GM12878 (cell line): ENCODE results near the gene CALD1. TPM values are rescaled to one million over a fixed set of nuclear protein-coding genes. Genes with fewer than 3 reads are reported as not detected.

ENCODE experiments used
- CBX3 ChIP-seq: fragments of 200-600 bp; sonication (generic); IDR thresholded peaks from 2 replicates; pipeline ENCODE4 v1.6.1; 2016; ENCODE audit warnings: low read depth, borderline replicate concordance
- CEBPB ChIP-seq, 2 experiments: fragments of 150-350 bp in 1 of 2; IDR thresholded peaks; 2 replicates each; pipeline ENCODE4 v1.6.1; 2012 to 2014; ENCODE audit warnings: low read depth in 2 of 2, low read length in 2 of 2, borderline replicate concordance in 1 of 2, inconsistent platforms in 1 of 2
- EED ChIP-seq: sonication (generic); IDR thresholded peaks from 2 replicates; pipeline ENCODE4 v1.6.1; 2016; ENCODE audit warnings: antibody characterized with exemption, low read depth
- HDGF ChIP-seq: fragments of 450-650 bp; IDR thresholded peaks from 2 replicates; pipeline ENCODE4 v1.6.1; 2016; ENCODE audit warnings: antibody characterized with exemption
- KDM1A ChIP-seq: fragments of 200-600 bp; sonication (generic); IDR thresholded peaks from 2 replicates; pipeline ENCODE4 v1.6.1; 2016; ENCODE audit warnings: borderline replicate concordance
- MTA2 ChIP-seq: fragments of 450-650 bp; IDR thresholded peaks from 2 replicates; pipeline ENCODE4 v1.6.1; 2016; ENCODE audit warnings: low read depth, mild to moderate bottlenecking, moderate library complexity
- MYC ChIP-seq: IDR thresholded peaks from 2 replicates; pipeline ENCODE4 v1.6.1; 2011; ENCODE audit warnings: mild to moderate bottlenecking, low read length, moderate library complexity, inconsistent platforms; ENCODE audit not compliant: insufficient read depth, insufficient replicate concordance, insufficient read length, severe bottlenecking
- RAD51 ChIP-seq: fragments of 450-650 bp; IDR thresholded peaks from 2 replicates; pipeline ENCODE4 v1.6.1; 2016; ENCODE audit warnings: moderate library complexity, mild to moderate bottlenecking, inconsistent platforms
- SMAD5 ChIP-seq: IDR thresholded peaks from 2 replicates; pipeline ENCODE4 v1.6.1; 2016; ENCODE audit warnings: antibody characterized with exemption, low read depth
- SREBF1 ChIP-seq: IDR thresholded peaks from 2 replicates; pipeline ENCODE4 v1.6.1; 2012; ENCODE audit warnings: mild to moderate bottlenecking, low read length
- TBL1XR1 ChIP-seq: IDR thresholded peaks from 2 replicates; pipeline ENCODE4 v1.6.1; 2012; ENCODE audit warnings: low read depth, low read length, improper control_type of control experiment
- TCF3 ChIP-seq: IDR thresholded peaks from 2 replicates; pipeline ENCODE4 v1.6.1; 2012; ENCODE audit warnings: low read depth, mild to moderate bottlenecking, low read length, borderline replicate concordance; ENCODE audit not compliant: insufficient read depth
- ZNF622 ChIP-seq: fragments of 450-650 bp; IDR thresholded peaks from 2 replicates; pipeline ENCODE4 v1.6.1; 2017; ENCODE audit warnings: mild to moderate bottlenecking, inconsistent platforms
- polyA plus RNA-seq, 11 experiments: library from polyadenylated mRNA; depleted of rRNA in 4 of 11; unstranded in 6 of 11; stranded (reverse) in 5 of 11; fragments of >200 nt; fragmentation: Nextera tagmentation in 4 of 11; fragmentation: Illumina TruSeq in 1 of 11; extraction: Ambion mirVana in 4 of 11; extraction: Trizol in 1 of 11; gene quantifications; 1 replicate in 1 of 11; 2 replicates in 10 of 11; pipeline versions ENCODE4 v1.2.1 to v1.2.3, GENCODE V29; 2011 to 2016; ENCODE audit warnings: inconsistent platforms in 2 of 11, missing spikeins in 2 of 11, low read depth in 1 of 11
- total RNA-seq, 4 experiments: library from RNA; depleted of rRNA in 3 of 4; stranded (reverse); fragments of >200 nt in 3 of 4; fragmentation: Illumina TruSeq in 1 of 4; extraction: Trizol in 1 of 4; gene quantifications; 2 replicates each; pipeline versions ENCODE4 v1.2.1 to v1.2.3, GENCODE V29; 2013 to 2021
- TF ChIP-seq, protein P1 (sequence below): fragments of 450-650 bp; formaldehyde crosslinking; IDR thresholded peaks from 2 replicates; pipeline ENCODE4 v1.4.0; 2022; ENCODE audit warnings: mild to moderate bottlenecking, moderate library complexity
- TF ChIP-seq, protein P2 (sequence below): IDR thresholded peaks from 2 replicates; pipeline ENCODE4 v1.6.1; 2012; ENCODE audit warnings: low read depth, low read length, improper control_type of control experiment
- TF ChIP-seq, protein P3 (sequence below): IDR thresholded peaks from 2 replicates; pipeline ENCODE4 v1.6.1; 2012; ENCODE audit warnings: low read depth, low read length, improper control_type of control experiment
- TF ChIP-seq, protein P4 (sequence below): fragments of 450-650 bp; formaldehyde crosslinking; IDR thresholded peaks from 2 replicates; pipeline ENCODE4 v1.4.0; 2020; ENCODE audit warnings: mild to moderate bottlenecking, moderate library complexity
- TF ChIP-seq, protein P5 (sequence below), 3 experiments: IDR thresholded peaks in 2 of 3; conservative IDR thresholded peaks in 1 of 3; 2 replicates each; pipeline ENCODE4 v1.5.1; 2011; ENCODE audit warnings: low read depth in 3 of 3, low read length in 3 of 3, mild to moderate bottlenecking in 3 of 3, control low read depth in 2 of 3, moderate library complexity in 2 of 3, inconsistent platforms in 1 of 3, mixed read lengths in 1 of 3; ENCODE audit not compliant: control insufficient read depth in 2 of 3, insufficient read depth in 1 of 3; ENCODE audit errors: extremely low read depth in 1 of 3

The CALD1 gene
- total and polyA plus RNA-seq, 10 of the 15 experiments (the other 5 are each of a cell fraction or from before 2014, with no cell fraction given) = 0.03 to 1.3 (median 0.22) TPM

DNA sequence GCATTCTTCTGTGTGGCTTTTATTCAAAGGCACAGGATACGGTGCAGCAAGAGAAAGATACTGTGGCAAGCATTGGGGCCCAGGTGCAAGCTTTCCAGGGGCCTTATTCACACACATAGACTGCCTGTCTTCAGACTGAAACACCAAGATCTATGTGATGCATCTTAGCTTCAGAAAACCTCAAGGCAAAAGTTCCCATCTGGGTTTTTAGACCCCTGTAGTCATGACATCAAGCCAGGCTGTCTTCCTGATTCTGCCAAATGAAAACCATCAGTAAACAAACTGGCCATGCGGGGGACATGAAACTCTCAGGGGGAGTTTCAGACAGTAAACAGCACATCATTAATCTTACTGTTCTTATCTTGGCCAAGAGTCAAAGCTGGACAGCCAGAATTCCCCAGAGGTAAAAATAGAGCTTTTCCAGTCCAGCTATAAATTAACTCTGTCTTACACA is 216.7 kb downstream of the CALD1 start (continued):
- TF ChIP-seq, protein P1, sequence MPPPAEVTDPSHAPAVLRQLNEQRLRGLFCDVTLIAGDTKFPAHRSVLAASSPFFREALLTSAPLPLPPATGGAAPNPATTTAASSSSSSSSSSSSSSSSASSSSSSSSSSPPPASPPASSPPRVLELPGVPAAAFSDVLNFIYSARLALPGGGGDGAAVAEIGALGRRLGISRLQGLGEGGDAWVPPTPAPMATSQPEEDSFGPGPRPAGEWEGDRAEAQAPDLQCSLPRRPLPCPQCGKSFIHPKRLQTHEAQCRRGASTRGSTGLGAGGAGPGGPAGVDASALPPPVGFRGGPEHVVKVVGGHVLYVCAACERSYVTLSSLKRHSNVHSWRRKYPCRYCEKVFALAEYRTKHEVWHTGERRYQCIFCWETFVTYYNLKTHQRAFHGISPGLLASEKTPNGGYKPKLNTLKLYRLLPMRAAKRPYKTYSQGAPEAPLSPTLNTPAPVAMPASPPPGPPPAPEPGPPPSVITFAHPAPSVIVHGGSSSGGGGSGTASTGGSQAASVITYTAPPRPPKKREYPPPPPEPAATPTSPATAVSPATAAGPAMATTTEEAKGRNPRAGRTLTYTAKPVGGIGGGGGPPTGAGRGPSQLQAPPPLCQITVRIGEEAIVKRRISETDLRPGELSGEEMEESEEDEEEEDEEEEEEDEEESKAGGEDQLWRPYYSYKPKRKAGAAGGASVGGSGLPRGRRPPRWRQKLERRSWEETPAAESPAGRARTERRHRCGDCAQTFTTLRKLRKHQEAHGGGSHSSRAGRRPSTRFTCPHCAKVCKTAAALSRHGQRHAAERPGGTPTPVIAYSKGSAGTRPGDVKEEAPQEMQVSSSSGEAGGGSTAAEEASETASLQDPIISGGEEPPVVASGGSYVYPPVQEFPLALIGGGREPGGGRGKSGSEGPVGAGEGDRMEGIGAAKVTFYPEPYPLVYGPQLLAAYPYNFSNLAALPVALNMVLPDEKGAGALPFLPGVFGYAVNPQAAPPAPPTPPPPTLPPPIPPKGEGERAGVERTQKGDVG (CRISPR knock-in tag) = no peak
- no peak for TF ChIP-seq ZNF622
- TF ChIP-seq MYC = no peak
- no peak for TF ChIP-seq SREBF1
- no peak for TF ChIP-seq RAD51
- TF ChIP-seq TBL1XR1 = peak; percentile 83; the same call in 1 of the 2 replicates
- TF ChIP-seq HDGF = no peak
- TF ChIP-seq, protein P2, sequence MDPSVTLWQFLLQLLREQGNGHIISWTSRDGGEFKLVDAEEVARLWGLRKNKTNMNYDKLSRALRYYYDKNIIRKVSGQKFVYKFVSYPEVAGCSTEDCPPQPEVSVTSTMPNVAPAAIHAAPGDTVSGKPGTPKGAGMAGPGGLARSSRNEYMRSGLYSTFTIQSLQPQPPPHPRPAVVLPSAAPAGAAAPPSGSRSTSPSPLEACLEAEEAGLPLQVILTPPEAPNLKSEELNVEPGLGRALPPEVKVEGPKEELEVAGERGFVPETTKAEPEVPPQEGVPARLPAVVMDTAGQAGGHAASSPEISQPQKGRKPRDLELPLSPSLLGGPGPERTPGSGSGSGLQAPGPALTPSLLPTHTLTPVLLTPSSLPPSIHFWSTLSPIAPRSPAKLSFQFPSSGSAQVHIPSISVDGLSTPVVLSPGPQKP = no peak
- TF ChIP-seq, protein P3, sequence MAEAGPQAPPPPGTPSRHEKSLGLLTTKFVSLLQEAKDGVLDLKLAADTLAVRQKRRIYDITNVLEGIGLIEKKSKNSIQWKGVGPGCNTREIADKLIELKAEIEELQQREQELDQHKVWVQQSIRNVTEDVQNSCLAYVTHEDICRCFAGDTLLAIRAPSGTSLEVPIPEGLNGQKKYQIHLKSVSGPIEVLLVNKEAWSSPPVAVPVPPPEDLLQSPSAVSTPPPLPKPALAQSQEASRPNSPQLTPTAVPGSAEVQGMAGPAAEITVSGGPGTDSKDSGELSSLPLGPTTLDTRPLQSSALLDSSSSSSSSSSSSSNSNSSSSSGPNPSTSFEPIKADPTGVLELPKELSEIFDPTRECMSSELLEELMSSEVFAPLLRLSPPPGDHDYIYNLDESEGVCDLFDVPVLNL = no peak
- TF ChIP-seq MTA2 = peak; percentile 86
- no peak for TF ChIP-seq CEBPB (IDR thresholded peaks at IDR 0.05; ENCODE audit: borderline replicate concordance in 1 of 2, low read depth in 2 of 2, low read length in 2 of 2)
- TF ChIP-seq, protein P4, sequence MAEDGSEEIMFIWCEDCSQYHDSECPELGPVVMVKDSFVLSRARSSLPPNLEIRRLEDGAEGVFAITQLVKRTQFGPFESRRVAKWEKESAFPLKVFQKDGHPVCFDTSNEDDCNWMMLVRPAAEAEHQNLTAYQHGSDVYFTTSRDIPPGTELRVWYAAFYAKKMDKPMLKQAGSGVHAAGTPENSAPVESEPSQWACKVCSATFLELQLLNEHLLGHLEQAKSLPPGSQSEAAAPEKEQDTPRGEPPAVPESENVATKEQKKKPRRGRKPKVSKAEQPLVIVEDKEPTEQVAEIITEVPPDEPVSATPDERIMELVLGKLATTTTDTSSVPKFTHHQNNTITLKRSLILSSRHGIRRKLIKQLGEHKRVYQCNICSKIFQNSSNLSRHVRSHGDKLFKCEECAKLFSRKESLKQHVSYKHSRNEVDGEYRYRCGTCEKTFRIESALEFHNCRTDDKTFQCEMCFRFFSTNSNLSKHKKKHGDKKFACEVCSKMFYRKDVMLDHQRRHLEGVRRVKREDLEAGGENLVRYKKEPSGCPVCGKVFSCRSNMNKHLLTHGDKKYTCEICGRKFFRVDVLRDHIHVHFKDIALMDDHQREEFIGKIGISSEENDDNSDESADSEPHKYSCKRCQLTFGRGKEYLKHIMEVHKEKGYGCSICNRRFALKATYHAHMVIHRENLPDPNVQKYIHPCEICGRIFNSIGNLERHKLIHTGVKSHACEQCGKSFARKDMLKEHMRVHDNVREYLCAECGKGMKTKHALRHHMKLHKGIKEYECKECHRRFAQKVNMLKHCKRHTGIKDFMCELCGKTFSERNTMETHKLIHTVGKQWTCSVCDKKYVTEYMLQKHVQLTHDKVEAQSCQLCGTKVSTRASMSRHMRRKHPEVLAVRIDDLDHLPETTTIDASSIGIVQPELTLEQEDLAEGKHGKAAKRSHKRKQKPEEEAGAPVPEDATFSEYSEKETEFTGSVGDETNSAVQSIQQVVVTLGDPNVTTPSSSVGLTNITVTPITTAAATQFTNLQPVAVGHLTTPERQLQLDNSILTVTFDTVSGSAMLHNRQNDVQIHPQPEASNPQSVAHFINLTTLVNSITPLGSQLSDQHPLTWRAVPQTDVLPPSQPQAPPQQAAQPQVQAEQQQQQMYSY (CRISPR knock-in tag) = no peak
- TF ChIP-seq CBX3 = no peak
- TF ChIP-seq, protein P5, sequence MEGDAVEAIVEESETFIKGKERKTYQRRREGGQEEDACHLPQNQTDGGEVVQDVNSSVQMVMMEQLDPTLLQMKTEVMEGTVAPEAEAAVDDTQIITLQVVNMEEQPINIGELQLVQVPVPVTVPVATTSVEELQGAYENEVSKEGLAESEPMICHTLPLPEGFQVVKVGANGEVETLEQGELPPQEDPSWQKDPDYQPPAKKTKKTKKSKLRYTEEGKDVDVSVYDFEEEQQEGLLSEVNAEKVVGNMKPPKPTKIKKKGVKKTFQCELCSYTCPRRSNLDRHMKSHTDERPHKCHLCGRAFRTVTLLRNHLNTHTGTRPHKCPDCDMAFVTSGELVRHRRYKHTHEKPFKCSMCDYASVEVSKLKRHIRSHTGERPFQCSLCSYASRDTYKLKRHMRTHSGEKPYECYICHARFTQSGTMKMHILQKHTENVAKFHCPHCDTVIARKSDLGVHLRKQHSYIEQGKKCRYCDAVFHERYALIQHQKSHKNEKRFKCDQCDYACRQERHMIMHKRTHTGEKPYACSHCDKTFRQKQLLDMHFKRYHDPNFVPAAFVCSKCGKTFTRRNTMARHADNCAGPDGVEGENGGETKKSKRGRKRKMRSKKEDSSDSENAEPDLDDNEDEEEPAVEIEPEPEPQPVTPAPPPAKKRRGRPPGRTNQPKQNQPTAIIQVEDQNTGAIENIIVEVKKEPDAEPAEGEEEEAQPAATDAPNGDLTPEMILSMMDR (IDR thresholded peaks at IDR 0.05 in 2 of 3, conservative IDR thresholded peaks at IDR 0.05 in 1 of 3; ENCODE audit: control insufficient read depth in 2 of 3, extremely low read depth in 1 of 3, insufficient read depth in 1 of 3, low read depth in 3 of 3, low read length in 3 of 3) = no peak
- TF ChIP-seq KDM1A = no peak
- TF ChIP-seq EED = peak; percentile 84
- TF ChIP-seq SMAD5 = no peak
- peak; percentile 21; the same call in 1 of the 2 replicates for TF ChIP-seq TCF3
